SK-N-SH (cell line): ENCODE data around the gene RNPEPL1. TPM values are rescaled to one million over a fixed set of nuclear protein-coding genes. Genes with fewer than 3 reads are reported as not detected.
A peak's percentile ranks its signal among the peaks of the same experiment; 100 is the strongest.

Experiments
- CTCF ChIA-PET: fragments of 300-600, 350-600 bp; formaldehyde crosslinking; extraction: SDS; loops from one replicate; lab custom pipeline; 2021; lab: Yijun Ruan, JAX
- POLR2A ChIA-PET: fragments of 350-600 bp; sonication (Branson Sonifier 250); formaldehyde crosslinking; extraction: SDS; loops from one replicate; lab custom pipeline; 2020; ENCODE audit warnings: antibody characterized with exemption, inconsistent platforms; lab: Yijun Ruan, JAX
- DNase-seq: peaks from one replicate; pipeline ENCODE4 v3.0.0; 2012
- H2AFZ ChIP-seq: fragments of 200-600 bp; sonication (generic); 2 replicates; pipeline ENCODE4 v1.8.1; 2016; ENCODE audit warnings: antibody characterized with exemption, mild to moderate bottlenecking, low read depth
- H3F3A ChIP-seq: fragments of 200-600 bp; sonication (generic); replicated peaks from 2 replicates; pipeline ENCODE3; 2016; ENCODE audit warnings: antibody characterized with exemption, mild to moderate bottlenecking; ENCODE audit not compliant: insufficient read depth
- H3K27ac ChIP-seq, 2 experiments: fragments of 200-500 bp in 1 of 2; fragments of 200-600 bp in 1 of 2; sonication (Bioruptor generic) in 1 of 2; sonication (generic), shearing (Covaris generic) in 1 of 2; 2 replicates each; pipeline versions ENCODE4 v1.5.1 to v1.6.1; 2014 to 2016; ENCODE audit warnings: low read depth in 2 of 2, inconsistent platforms in 1 of 2, low read length in 1 of 2, mild to moderate bottlenecking in 1 of 2, mixed read lengths in 1 of 2
- H3K27me3 ChIP-seq: fragments of 200-600 bp; sonication (generic), shearing (Covaris generic); 2 replicates; pipeline ENCODE4 v1.6.1; 2016; ENCODE audit warnings: mixed run types; ENCODE audit not compliant: insufficient read depth
- H3K36me3 ChIP-seq, 2 experiments: fragments of 200-500 bp in 1 of 2; fragments of 200-600 bp in 1 of 2; sonication (Bioruptor generic) in 1 of 2; sonication (generic) in 1 of 2; replicated peaks in 1 of 2; 2 replicates each; pipeline versions ENCODE3 to v1.5.1; 2014 to 2016; ENCODE audit warnings: low read length in 1 of 2, mild to moderate bottlenecking in 1 of 2; ENCODE audit not compliant: insufficient read depth in 2 of 2, control insufficient read depth in 1 of 2
- H3K4me1 ChIP-seq, 2 experiments: fragments of 200-500 bp in 1 of 2; fragments of 200-600 bp in 1 of 2; sonication (Bioruptor generic) in 1 of 2; sonication (generic), shearing (Covaris generic) in 1 of 2; 2 replicates each; pipeline versions ENCODE4 v1.5.1 to v1.6.1; 2014 to 2016; ENCODE audit warnings: low read depth in 1 of 2, low read length in 1 of 2, mixed run types in 1 of 2; ENCODE audit not compliant: insufficient read depth in 2 of 2, control insufficient read depth in 1 of 2
- H3K4me2 ChIP-seq: fragments of 200-600 bp; sonication (generic), shearing (Covaris generic); 2 replicates; pipeline ENCODE4 v1.6.1; 2017; ENCODE audit warnings: mixed run types
- H3K4me3 ChIP-seq, 2 experiments: fragments of 200-500 bp in 1 of 2; fragments of 200-600 bp in 1 of 2; sonication (Bioruptor generic) in 1 of 2; sonication (generic), shearing (Covaris generic) in 1 of 2; 2 replicates each; pipeline versions ENCODE4 v1.5.1 to v1.8.1; 2014 to 2016; ENCODE audit warnings: low read depth in 2 of 2, inconsistent platforms in 1 of 2, low read length in 1 of 2, mild to moderate bottlenecking in 1 of 2, mixed read lengths in 1 of 2, moderate library complexity in 1 of 2
- H3K79me2 ChIP-seq: fragments of 200-600 bp; sonication (generic); 2 replicates; pipeline ENCODE4 v1.8.1; 2017; ENCODE audit warnings: mild to moderate bottlenecking; ENCODE audit not compliant: insufficient read depth
- H3K9ac ChIP-seq: fragments of 200-600 bp; sonication (generic); 2 replicates; pipeline ENCODE4 v1.6.1; 2017; ENCODE audit warnings: mixed run types
- H3K9me2 ChIP-seq: fragments of 200-600 bp; sonication (generic); 2 replicates; pipeline ENCODE4 v1.6.1; 2017; ENCODE audit warnings: mixed run types
- H3K9me3 ChIP-seq: fragments of 200-600 bp; sonication (generic); 2 replicates; pipeline ENCODE4 v1.6.1; 2017; ENCODE audit warnings: mixed run types, mild to moderate bottlenecking, moderate library complexity
- H4K20me1 ChIP-seq: fragments of 200-600 bp; sonication (generic); 2 replicates; pipeline ENCODE4 v1.6.1; 2017; ENCODE audit warnings: mild to moderate bottlenecking, mixed run types; ENCODE audit not compliant: insufficient read depth
- CHD2 ChIP-seq: fragments of 150-350 bp; IDR thresholded peaks from 2 replicates; pipeline ENCODE4 v1.6.1; 2018; ENCODE audit warnings: low read length; ENCODE audit not compliant: partially characterized antibody
- ELF1 ChIP-seq: IDR thresholded peaks from 2 replicates; pipeline ENCODE4 v1.4.0; 2012
- FOSL2 ChIP-seq: IDR thresholded peaks from 2 replicates; pipeline ENCODE4 v1.4.0; 2012; ENCODE audit warnings: low read depth, mild to moderate bottlenecking, moderate library complexity, borderline replicate concordance
- FOXM1 ChIP-seq: IDR thresholded peaks from 2 replicates; pipeline ENCODE4 v1.4.0; 2012; ENCODE audit warnings: low read depth, mild to moderate bottlenecking
- JUND ChIP-seq: IDR thresholded peaks from 2 replicates; pipeline ENCODE4 v1.4.0; 2012
- NRF1 ChIP-seq: IDR thresholded peaks from 2 replicates; pipeline ENCODE4 v1.6.1; 2012; ENCODE audit warnings: low read depth, mild to moderate bottlenecking, low read length
- POLR2AphosphoS5 ChIP-seq: IDR thresholded peaks from 2 replicates; pipeline ENCODE4 v1.6.1; 2012; ENCODE audit warnings: low read depth, low read length
- RAD21 ChIP-seq: IDR thresholded peaks from 2 replicates; pipeline ENCODE4 v1.6.1; 2012; ENCODE audit warnings: mild to moderate bottlenecking, low read length
- RCOR1 ChIP-seq: fragments of 150-350 bp; IDR thresholded peaks from 2 replicates; pipeline ENCODE4 v1.6.1; 2017; ENCODE audit warnings: antibody characterized with exemption, low read length
- YY1 ChIP-seq: IDR thresholded peaks from 2 replicates; pipeline ENCODE4 v1.4.0; 2012; ENCODE audit warnings: low read depth, mild to moderate bottlenecking
- WGBS: methylation state at CpG from one replicate; pipeline ENCODE4 v1.1.6; 2017; ENCODE audit warnings: low lambda C conversion rate; 5-methylcytosine and 5-hydroxymethylcytosine counted together
- polyA plus RNA-seq, 3 experiments: library from polyadenylated mRNA; depleted of rRNA; stranded (reverse); fragments of >200 nt; gene quantifications; 2 replicates each; pipeline ENCODE4 v1.2.3, GENCODE V29; 2012
- TF ChIP-seq, protein P1 (sequence below): IDR thresholded peaks from 2 replicates; pipeline ENCODE4 v1.4.0; 2012; ENCODE audit warnings: low read depth, borderline replicate concordance
- TF ChIP-seq, protein P2 (sequence below): IDR thresholded peaks from 2 replicates; pipeline ENCODE4 v1.6.1; 2012; ENCODE audit warnings: mild to moderate bottlenecking, low read depth, low read length, moderate library complexity
- TF ChIP-seq, protein P3 (sequence below): fragments of 200-600 bp; sonication (generic); IDR thresholded peaks from 2 replicates; pipeline ENCODE4 v1.6.1; 2017; ENCODE audit warnings: antibody characterized with exemption, mild to moderate bottlenecking, moderate library complexity
- TF ChIP-seq, protein P4 (sequence below): IDR thresholded peaks from 2 replicates; pipeline ENCODE4 v1.4.0; 2012; ENCODE audit warnings: low read depth

The RNPEPL1 gene
- polyA plus RNA-seq, 1 of the 3 experiments (the other 2 are of a cell fraction), result 14.3 TPM

DNA sequence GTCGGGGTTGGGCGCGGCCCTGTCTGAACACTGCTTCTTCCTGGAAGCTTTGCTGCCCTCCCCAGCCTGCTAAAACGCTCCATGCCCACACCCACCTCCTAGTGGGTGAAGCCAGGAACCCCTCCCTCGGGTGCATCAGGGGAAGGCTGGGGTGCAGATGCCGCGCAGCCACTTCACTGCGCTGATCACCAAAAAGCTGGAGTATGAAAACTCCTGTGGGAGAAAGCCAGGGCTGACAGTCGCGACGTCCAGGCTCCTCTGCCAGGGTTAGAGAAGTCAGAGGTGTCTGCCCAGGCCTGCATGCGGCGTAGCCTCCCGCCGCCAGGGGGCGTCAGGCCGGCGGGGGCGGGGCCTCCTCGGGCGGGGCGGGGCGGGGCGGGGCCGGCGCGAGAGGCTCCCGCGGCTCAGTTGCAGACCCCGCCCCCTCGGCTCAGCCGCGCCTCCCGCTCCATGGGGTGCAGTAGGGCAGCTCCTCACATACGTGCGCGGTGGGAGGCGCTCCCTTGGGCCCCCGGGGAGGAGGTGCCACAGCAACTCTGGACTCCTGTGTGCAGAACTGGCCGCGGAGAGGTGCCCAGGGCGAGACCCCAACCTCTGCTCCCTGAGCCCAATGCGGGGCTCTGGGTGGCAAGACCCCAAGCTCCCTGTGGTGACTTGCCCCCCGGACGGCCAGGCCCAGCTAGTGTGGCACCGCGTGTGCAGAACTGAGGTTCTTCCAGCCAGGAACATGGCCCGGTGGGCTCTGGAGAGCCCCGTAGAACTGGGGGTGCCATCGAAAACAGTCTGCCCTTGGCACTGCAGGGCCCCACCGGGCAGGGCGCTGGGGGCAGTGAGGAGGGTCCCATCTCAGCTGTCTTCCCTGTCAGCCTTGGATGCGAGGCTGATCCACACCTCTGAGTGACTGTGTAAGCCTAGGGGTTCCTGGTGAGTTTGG lies 1.8 kb upstream of the RNPEPL1 start:
- Histone ChIP-seq H3F3A (peaks cover 16% of the 10 kb centered on the region), H3K79me2 (peaks cover 35% of the 10 kb centered on the region), H3K4me2 (peak overlapping the region; percentile 98), H3K9me2 (no peaks in the 10 kb centered on the region), H3K9me3 (no peaks in the 10 kb centered on the region), H3K4me1 (peaks cover 36 to 42% of the 10 kb centered on the region in 2 experiments), H3K9ac (peak overlapping the region; percentile 64), H3K4me3 (peak overlapping the region; percentile 70 to 73), H3K36me3 (peaks cover 0 to 7% of the 10 kb centered on the region in 2 experiments), H3K27ac (peak overlapping the region; percentile 74 to 80), H3K27me3 (no peaks in the 10 kb centered on the region), H4K20me1 (0 out of 2 replicates have a peak, but pooled peaks cover 12% of the 10 kb centered on the region), H2AFZ (peak overlapping the region; percentile 91)
- ChIA-PET CTCF (interaction anchor here (0.6 to 2.9 kb wide), 19 partner anchors 10 to 579 kb away, joined by 3 to 31 read pairs (median 5); partner anchors contain the start of gene CAPN10), POLR2A (interaction anchor here (0.7 to 2.6 kb wide), 3 partner anchors 10 to 20 kb away, joined by 3 to 18 read pairs (median 3); partner anchors contain the start of gene CAPN10)
- peak; percentile 92 for DNase-seq
- peak; percentile 47 for TF ChIP-seq NRF1
- TF ChIP-seq POLR2AphosphoS5, result no peak
- no peak for TF ChIP-seq JUND
- TF ChIP-seq RAD21, result peak; percentile 19
- TF ChIP-seq YY1, result no peak
- TF ChIP-seq ELF1, result 0 out of 2 replicates have a peak, but pooled peaks have one; percentile 7
- TF ChIP-seq, protein P1, sequence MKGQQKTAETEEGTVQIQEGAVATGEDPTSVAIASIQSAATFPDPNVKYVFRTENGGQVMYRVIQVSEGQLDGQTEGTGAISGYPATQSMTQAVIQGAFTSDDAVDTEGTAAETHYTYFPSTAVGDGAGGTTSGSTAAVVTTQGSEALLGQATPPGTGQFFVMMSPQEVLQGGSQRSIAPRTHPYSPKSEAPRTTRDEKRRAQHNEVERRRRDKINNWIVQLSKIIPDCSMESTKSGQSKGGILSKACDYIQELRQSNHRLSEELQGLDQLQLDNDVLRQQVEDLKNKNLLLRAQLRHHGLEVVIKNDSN, result no peak
- no peak for TF ChIP-seq FOSL2
- TF ChIP-seq FOXM1, result no peak
- TF ChIP-seq CHD2, result peak; percentile 14
- TF ChIP-seq, protein P2, sequence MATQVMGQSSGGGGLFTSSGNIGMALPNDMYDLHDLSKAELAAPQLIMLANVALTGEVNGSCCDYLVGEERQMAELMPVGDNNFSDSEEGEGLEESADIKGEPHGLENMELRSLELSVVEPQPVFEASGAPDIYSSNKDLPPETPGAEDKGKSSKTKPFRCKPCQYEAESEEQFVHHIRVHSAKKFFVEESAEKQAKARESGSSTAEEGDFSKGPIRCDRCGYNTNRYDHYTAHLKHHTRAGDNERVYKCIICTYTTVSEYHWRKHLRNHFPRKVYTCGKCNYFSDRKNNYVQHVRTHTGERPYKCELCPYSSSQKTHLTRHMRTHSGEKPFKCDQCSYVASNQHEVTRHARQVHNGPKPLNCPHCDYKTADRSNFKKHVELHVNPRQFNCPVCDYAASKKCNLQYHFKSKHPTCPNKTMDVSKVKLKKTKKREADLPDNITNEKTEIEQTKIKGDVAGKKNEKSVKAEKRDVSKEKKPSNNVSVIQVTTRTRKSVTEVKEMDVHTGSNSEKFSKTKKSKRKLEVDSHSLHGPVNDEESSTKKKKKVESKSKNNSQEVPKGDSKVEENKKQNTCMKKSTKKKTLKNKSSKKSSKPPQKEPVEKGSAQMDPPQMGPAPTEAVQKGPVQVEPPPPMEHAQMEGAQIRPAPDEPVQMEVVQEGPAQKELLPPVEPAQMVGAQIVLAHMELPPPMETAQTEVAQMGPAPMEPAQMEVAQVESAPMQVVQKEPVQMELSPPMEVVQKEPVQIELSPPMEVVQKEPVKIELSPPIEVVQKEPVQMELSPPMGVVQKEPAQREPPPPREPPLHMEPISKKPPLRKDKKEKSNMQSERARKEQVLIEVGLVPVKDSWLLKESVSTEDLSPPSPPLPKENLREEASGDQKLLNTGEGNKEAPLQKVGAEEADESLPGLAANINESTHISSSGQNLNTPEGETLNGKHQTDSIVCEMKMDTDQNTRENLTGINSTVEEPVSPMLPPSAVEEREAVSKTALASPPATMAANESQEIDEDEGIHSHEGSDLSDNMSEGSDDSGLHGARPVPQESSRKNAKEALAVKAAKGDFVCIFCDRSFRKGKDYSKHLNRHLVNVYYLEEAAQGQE, result 0 out of 2 replicates have a peak, but pooled peaks have one; percentile 2
- TF ChIP-seq, protein P3, sequence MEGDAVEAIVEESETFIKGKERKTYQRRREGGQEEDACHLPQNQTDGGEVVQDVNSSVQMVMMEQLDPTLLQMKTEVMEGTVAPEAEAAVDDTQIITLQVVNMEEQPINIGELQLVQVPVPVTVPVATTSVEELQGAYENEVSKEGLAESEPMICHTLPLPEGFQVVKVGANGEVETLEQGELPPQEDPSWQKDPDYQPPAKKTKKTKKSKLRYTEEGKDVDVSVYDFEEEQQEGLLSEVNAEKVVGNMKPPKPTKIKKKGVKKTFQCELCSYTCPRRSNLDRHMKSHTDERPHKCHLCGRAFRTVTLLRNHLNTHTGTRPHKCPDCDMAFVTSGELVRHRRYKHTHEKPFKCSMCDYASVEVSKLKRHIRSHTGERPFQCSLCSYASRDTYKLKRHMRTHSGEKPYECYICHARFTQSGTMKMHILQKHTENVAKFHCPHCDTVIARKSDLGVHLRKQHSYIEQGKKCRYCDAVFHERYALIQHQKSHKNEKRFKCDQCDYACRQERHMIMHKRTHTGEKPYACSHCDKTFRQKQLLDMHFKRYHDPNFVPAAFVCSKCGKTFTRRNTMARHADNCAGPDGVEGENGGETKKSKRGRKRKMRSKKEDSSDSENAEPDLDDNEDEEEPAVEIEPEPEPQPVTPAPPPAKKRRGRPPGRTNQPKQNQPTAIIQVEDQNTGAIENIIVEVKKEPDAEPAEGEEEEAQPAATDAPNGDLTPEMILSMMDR, result peak; percentile 72
- TF ChIP-seq RCOR1, result no peak
- TF ChIP-seq, protein P4, sequence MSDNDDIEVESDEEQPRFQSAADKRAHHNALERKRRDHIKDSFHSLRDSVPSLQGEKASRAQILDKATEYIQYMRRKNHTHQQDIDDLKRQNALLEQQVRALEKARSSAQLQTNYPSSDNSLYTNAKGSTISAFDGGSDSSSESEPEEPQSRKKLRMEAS, result peak; percentile 45; the same call in 1 of the 2 replicates
- WGBS, result 4% methylated on average over 15 of the region's 53 CpGs
